HG02973 (cell line): ENCODE results near the gene ABHD14A.

Experiments
- ATAC-seq: cut with Tn5 transposase; IDR thresholded peaks from one replicate; pipeline ENCODE4 v1.9.1; 2021; ENCODE audit warnings: moderate library complexity; ENCODE audit not compliant: unreplicated experiment

ABHD14A gene

GRCh38 chr3:51940648-51941462 is 34.0 kb upstream of the ABHD14A start:
- ATAC-seq = no peak

DNA sequence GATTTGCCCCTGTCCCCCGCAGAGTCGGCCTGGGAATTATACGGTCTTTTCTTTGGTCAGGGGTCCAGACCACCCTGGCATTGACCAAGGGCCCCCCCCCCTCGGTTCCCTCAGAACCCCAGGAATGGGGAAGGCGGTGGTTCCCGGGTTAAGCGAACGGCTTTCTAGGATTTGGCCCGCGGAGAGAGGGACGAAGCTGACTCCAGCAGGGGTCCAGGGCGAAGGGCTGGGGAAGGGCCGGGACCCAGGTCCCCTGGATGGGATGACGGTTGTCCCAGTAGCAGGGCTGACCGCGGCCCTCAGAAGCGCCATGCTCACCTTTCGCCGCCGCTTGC is 33.4 kb upstream of the ABHD14A start:
- ATAC-seq = no peak

- ATAC-seq = peak; percentile 82
Measured at GRCh38 chr3:51941798-51942602, 32.9 kb upstream of the ABHD14A start, which contains the start of the genes PARP3 and RRP9. Gene PARP3, plus strand, starts transcription at chr3:51942363. Its CDS starts 993 bp downstream, at chr3:51943356. Gene RRP9, minus strand, starts transcription at chr3:51941904. Its CDS starts 37 bp downstream, at chr3:51941867.

GRCh38 chr3:51942603-51943450 is 32.0 kb upstream of the ABHD14A start:
- no peak for ATAC-seq

GRCh38 chr3:51943451-51944391 is 31.1 kb upstream of the ABHD14A start:
- no peak for ATAC-seq

- ATAC-seq = no peak
Measured at GRCh38 chr3:51944451-51945021, 30.3 kb upstream of the ABHD14A start.

DNA sequence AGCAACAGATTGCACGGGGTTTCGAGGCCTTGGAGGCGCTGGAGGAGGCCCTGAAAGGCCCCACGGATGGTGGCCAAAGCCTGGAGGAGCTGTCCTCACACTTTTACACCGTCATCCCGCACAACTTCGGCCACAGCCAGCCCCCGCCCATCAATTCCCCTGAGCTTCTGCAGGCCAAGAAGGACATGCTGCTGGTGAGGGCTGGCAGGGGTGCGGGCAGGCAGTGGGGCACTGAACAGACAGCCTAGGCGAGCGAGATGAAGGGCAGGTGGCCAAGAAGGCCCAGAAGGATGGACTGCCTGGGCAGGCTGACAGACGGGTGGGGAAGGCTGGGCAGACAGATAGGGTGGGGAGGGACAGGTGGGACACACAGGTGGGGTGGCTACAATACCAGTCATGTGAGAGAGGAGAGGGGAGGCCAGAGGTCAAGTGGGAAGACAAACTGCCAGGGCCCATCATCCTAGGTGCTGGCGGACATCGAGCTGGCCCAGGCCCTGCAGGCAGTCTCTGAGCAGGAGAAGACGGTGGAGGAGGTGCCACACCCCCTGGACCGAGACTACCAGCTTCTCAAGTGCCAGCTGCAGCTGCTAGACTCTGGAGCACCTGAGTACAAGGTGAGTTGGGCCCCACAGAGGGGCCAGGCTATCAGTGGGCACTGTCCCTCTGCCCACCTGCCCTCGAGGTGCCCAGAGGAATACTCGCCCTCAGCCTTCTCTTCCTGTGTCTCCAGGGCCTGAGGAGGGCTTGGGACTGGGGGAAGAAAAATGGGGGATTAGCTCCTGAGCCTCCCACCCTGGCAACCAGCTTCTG is 29.6 kb upstream of the ABHD14A start:
- no peak for ATAC-seq

DNA sequence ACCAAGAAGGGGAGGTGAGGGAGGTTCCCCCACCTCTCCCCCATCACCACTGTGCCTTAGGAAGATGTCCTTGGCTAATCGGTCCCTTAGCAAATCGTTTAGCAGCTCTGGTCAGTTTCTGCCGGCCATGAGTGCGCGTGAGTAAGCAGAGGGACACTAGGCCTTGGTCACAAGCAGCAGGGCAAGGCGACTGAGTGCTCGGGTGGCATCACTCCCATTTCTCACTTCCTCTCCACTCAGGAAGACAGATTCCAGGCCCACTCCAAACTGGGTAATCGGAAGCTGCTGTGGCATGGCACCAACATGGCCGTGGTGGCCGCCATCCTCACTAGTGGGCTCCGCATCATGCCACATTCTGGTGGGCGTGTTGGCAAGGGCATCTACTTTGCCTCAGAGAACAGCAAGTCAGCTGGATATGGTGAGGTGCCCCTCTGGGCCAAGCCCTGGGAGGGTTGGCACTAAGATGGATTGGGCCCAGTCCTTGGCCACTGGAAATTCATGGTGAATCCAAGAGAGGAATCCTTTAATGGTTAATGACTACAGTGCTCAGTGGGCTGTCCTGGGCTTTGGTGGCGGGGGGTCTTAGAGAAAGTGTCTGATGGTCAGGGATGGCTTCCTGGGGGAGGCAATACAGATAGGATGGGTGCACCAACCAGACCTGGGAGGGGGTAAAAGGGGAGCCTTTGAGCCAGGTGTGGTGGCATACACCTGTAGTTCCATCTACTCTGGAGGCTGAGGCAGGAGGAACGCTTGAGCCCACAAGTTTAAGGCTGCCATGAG is 28.7 kb upstream of the ABHD14A start:
- ATAC-seq = no peak

- no peak for ATAC-seq
Measured at GRCh38 chr3:51946796-51947195, 28.1 kb upstream of the ABHD14A start.

GRCh38 chr3:51947215-51947900 is 27.5 kb upstream of the ABHD14A start:
- no peak for ATAC-seq

DNA sequence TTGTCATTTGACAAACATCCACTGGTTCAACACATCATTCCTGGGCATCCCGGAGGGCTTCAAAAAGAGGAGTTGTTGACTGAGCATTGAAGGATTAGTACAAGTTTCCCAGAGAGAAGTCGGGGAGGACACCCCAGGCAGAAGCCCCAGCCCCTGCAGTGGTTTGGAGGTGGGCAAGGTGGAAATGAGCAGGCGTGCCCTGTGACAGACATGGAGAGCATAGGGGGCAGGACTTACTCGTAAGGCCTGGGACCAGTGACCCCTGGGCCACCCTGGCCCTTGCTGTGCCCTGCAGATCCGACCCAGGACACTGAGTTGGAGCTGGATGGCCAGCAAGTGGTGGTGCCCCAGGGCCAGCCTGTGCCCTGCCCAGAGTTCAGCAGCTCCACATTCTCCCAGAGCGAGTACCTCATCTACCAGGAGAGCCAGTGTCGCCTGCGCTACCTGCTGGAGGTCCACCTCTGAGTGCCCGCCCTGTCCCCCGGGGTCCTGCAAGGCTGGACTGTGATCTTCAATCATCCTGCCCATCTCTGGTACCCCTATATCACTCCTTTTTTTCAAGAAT is 26.8 kb upstream of the ABHD14A start:
- no peak for ATAC-seq

- ATAC-seq = no peak
Measured at GRCh38 chr3:51949121-51949520, 25.7 kb upstream of the ABHD14A start.

GRCh38 chr3:51950899-51951298 is 24.0 kb upstream of the ABHD14A start:
- ATAC-seq = no peak

DNA sequence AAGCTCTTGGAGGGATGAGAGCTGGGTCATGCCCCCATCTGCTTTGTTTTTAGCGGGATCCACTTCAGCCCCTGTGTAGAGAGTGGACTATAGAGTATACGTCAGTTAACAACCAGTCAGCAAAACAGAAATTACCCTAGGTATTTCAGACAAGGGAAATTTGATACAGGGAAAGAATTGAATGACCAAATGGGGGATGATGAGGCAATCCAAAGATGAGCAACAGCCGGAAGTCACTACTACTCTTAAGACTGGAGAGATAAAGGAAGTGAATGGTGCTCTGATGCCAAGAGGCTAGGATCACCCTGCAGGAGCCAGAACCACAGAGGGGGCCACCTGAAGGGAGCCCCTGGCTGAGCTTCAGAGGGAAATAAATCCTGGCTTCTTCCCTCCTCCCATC is 21.4 kb upstream of the ABHD14A start:
- ATAC-seq = no peak

GRCh38 chr3:51954105-51954504 is 20.8 kb upstream of the ABHD14A start:
- no peak for ATAC-seq

DNA sequence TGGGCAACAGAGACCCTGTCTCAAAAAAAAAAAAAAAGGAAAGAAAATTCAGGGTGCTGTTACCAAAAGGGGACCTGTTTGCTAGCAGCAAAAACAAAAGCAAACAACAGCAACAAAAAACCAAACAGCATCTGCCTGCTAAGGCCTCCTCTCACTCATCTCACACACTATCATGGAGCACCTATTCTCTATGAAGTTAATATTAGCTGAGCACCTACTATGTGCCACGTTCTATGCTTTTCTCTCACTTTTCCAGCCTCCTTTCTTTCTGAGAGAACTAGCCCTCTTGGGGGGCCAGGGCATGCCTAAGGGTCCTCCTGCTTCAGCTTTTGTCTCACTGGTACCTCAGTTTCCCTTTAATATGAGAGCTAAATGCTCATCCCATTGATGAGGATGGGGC is 20.2 kb upstream of the ABHD14A start:
- no peak for ATAC-seq

DNA sequence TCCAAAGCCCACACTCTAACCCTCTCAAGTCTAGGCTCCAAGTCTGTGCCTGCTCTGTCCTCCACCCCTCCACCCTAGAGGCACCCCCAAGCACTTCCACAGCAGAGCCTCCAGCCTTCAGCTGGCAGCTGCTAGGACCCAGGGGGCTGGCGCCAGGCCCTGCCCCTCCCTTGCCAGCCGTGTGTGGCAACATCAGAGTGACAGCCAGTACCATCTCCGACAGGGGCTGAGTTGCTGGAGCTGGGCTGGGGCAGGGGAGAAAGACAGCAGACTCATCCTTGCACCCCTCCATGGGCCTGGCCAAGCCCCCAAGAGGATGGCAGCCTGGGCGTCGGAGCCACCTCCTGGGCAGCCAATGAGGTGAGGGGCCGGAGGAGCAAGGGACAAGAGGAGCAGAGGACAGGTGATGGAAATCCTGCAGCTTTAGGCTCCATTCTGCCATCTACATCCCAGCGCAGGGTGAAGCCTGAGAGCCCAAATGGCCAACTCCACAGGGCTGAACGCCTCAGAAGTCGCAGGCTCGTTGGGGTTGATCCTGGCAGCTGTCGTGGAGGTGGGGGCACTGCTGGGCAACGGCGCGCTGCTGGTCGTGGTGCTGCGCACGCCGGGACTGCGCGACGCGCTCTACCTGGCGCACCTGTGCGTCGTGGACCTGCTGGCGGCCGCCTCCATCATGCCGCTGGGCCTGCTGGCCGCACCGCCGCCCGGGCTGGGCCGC is 19.5 kb upstream of the ABHD14A start, which contains the start of gene GPR62:
TSS of gene GPR62 (plus strand) at position 207 of the 718 bp plus-strand sequence. CDS start at position 479, 272 bp downstream.
- no peak for ATAC-seq
